Ishikawa (cell line): ENCODE data around the gene MYDGF.

ENCODE experiments used
- CEBPB ChIP-seq: IDR thresholded peaks from 2 replicates; pipeline ENCODE4 v1.6.1; 2012
- EP300 ChIP-seq: IDR thresholded peaks from 2 replicates; pipeline ENCODE4 v1.6.1; 2012; ENCODE audit warnings: borderline replicate concordance
- MAX ChIP-seq: IDR thresholded peaks from 2 replicates; pipeline ENCODE4 v1.6.1; 2012
- NFIC ChIP-seq: IDR thresholded peaks from 2 replicates; pipeline ENCODE4 v1.6.1; 2012
- USF1 ChIP-seq: IDR thresholded peaks from 2 replicates; pipeline ENCODE4 v1.6.1; 2012

DNA sequence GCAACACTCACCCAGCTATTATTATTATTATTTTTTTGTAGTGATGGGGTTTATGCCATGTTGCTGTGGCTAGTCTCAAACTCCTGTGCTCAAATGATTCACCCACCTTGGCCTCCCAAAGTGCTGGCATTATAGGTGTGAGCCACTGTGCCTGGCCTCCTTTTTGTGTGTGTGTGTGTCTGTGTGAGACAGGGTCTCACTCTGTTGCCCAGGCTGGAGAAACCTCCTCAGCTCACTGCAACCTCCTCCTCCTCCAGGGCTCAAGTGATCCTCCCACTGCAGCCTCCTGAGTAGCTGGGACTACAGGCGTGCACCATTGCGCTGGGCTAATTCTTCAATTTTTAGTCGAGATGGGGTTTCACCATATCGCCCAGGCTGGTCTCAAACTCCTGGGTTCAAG lies 3.6 kb upstream of the MYDGF start:
- TF ChIP-seq EP300 (no peak), USF1 (no peak), CEBPB (no peak), MAX (no peak), NFIC (no peak)
